Uterus (tissue), 2 donors: ENCODE data around the gene TBX20.
"Not testable (repeated sequence)": the region's sequence is repeated elsewhere in the genome, so short reads cannot be mapped to it uniquely, and the experiment has no call there.

Experiments used
- POLR2A ChIP-seq, 2 donors: fragments of 450-650 bp; IDR thresholded peaks; one replicate each; pipeline ENCODE4 v1.6.1; 2016; ENCODE audit warnings: antibody characterized with exemption in 2 of 2, mild to moderate bottlenecking in 1 of 2, moderate library complexity in 1 of 2
- TF ChIP-seq, protein P1 (sequence below), 4 experiments: fragments of 200-600 bp in 2 of 4; fragments of 450-650 bp in 2 of 4; sonication (generic) in 2 of 4; IDR thresholded peaks; one replicate each; pipeline ENCODE4 v1.5.1; 2016 to 2019; ENCODE audit warnings: antibody characterized with exemption in 4 of 4, mild to moderate bottlenecking in 2 of 4, moderate library complexity in 1 of 4

GRCh38 chr7:35198370-35199140, 55.3 kb downstream of the TBX20 start:
- TF ChIP-seq POLR2A (IDR thresholded peaks at IDR 0.05), result not testable (repeated sequence)
- TF ChIP-seq, protein P1, sequence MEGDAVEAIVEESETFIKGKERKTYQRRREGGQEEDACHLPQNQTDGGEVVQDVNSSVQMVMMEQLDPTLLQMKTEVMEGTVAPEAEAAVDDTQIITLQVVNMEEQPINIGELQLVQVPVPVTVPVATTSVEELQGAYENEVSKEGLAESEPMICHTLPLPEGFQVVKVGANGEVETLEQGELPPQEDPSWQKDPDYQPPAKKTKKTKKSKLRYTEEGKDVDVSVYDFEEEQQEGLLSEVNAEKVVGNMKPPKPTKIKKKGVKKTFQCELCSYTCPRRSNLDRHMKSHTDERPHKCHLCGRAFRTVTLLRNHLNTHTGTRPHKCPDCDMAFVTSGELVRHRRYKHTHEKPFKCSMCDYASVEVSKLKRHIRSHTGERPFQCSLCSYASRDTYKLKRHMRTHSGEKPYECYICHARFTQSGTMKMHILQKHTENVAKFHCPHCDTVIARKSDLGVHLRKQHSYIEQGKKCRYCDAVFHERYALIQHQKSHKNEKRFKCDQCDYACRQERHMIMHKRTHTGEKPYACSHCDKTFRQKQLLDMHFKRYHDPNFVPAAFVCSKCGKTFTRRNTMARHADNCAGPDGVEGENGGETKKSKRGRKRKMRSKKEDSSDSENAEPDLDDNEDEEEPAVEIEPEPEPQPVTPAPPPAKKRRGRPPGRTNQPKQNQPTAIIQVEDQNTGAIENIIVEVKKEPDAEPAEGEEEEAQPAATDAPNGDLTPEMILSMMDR (IDR thresholded peaks at IDR 0.05), result not testable (repeated sequence)
